Activated CD8-positive, alpha-beta T cell treated with anti-CD3 and anti-CD28 coated beads, Interleukin-2, amount 10 ng/mL, durations not matched to agents 7 days and 5 days (primary cell): ENCODE results near the gene QRICH2. TPM values are rescaled to one million over a fixed set of nuclear protein-coding genes. Genes with fewer than 3 reads are reported as not detected.
A peak's percentile ranks its signal among the peaks of the same experiment; 100 is the strongest.
"Not testable (repeated sequence)": the region's sequence is repeated elsewhere in the genome, so short reads cannot be mapped to it uniquely, and the experiment has no call there.

Experiments
- ATAC-seq: fragments of 150-1000 bp; cut with Tn5 transposase; one replicate; pipeline ENCODE4 v1.10.0; 2021; ENCODE audit warnings: moderate library complexity
- CTCF ChIA-PET: fragments of 350-600 bp; sonication (Branson Sonifier 250); formaldehyde crosslinking; loops from one replicate; lab custom pipeline; 2021; ENCODE audit warnings: antibody characterized with exemption; lab: Charles Lee
- POLR2A ChIA-PET: fragments of 350-600 bp; sonication (Branson Sonifier 250); formaldehyde crosslinking; loops from one replicate; lab custom pipeline; 2021; ENCODE audit warnings: antibody characterized with exemption; lab: Charles Lee
- DNase-seq: peaks from one replicate; pipeline ENCODE4 v3.0.0-alpha.2; 2020
- H3K27ac Mint-ChIP-seq: one replicate; pipeline ENCODE4 v1.8.0; 2021; ENCODE audit warnings: mild to moderate bottlenecking, mixed read lengths
- H3K27me3 Mint-ChIP-seq: one replicate; pipeline ENCODE4 v1.8.0; 2021; ENCODE audit warnings: low read depth, mixed read lengths
- H3K36me3 Mint-ChIP-seq: one replicate; pipeline ENCODE4 v1.8.0; 2021; ENCODE audit warnings: low read depth, mixed read lengths
- H3K4me1 Mint-ChIP-seq: one replicate; pipeline ENCODE4 v1.8.0; 2021; ENCODE audit warnings: low read depth, mixed read lengths
- H3K4me3 Mint-ChIP-seq: one replicate; pipeline ENCODE4 v1.8.0; 2021; ENCODE audit warnings: mild to moderate bottlenecking, mixed read lengths
- H3K9me3 Mint-ChIP-seq: one replicate; pipeline ENCODE4 v1.8.0; 2022; ENCODE audit warnings: mixed read lengths; ENCODE audit not compliant: insufficient read depth
- total RNA-seq, 2 experiments: library from RNA; stranded (reverse); gene quantifications; one replicate each; pipeline ENCODE4 v1.2.3, GENCODE V29; 2021

Gene QRICH2
- 1 to 10 TPM; 3.7 to 4.8 TPM for total RNA-seq

- Mint-ChIP-seq H3K4me1 (peaks cover 3% of the 10 kb centered on the region), H3K27ac (no peak within 1 kb of the TSS), H3K36me3 (peaks cover 18% of the 10 kb centered on the region), H3K27me3 (no peaks in the 10 kb centered on the region), H3K9me3 (no peaks in the 10 kb centered on the region), H3K4me3 (no peak within 1 kb of the TSS)
- CTCF ChIA-PET = interaction anchor here (4.2 kb wide), 1 partner anchor 90 kb away, joined by 24 read pairs; no protein-coding TSS in a partner anchor
- ATAC-seq (no peak), DNase-seq (no peak)
- POLR2A ChIA-PET = no interaction called here
Observed at GRCh38 chr17:76307966-76308338, at the start of gene QRICH2. TSS of gene QRICH2 (minus strand) at chr17:76308276. CDS start at chr17:76307998, 278 bp downstream.

- ChIA-PET CTCF (interaction anchor here (1.2 to 1.7 kb wide), 4 partner anchors 8 to 51 kb away, joined by 3 to 5 read pairs (median 4); no protein-coding TSS in a partner anchor), POLR2A (no interaction called here)
- Mint-ChIP-seq H3K9me3 (no peaks in the 10 kb centered on the region), H3K27ac (no peak overlapping the region), H3K36me3 (peaks cover 4% of the 10 kb centered on the region), H3K4me3 (no peak overlapping the region), H3K4me1 (peaks cover 15% of the 10 kb centered on the region), H3K27me3 (peaks cover 3% of the 10 kb centered on the region)
- no peak for ATAC-seq
- no peak for DNase-seq
Observed at GRCh38 chr17:76357597-76358158, 49.6 kb upstream of the QRICH2 start.

- no peak for ATAC-seq
- no peak overlapping the region for H3K27ac Mint-ChIP-seq
- CTCF ChIA-PET = interaction anchor here (1.2 to 1.7 kb wide), 3 partner anchors 9 to 52 kb away, joined by 3 to 4 read pairs (median 3); no protein-coding TSS in a partner anchor
- DNase-seq = no peak
- POLR2A ChIA-PET = interaction anchor here (0.6 kb wide), 1 partner anchor 330 kb away, joined by 3 read pairs; no protein-coding TSS in a partner anchor
- peaks cover 20% of the 10 kb centered on the region for H3K4me1 Mint-ChIP-seq
- H3K4me3 Mint-ChIP-seq = no peak overlapping the region
- H3K27me3 Mint-ChIP-seq = no peaks in the 10 kb centered on the region
- no peaks in the 10 kb centered on the region for H3K9me3 Mint-ChIP-seq
- peaks cover 7% of the 10 kb centered on the region for H3K36me3 Mint-ChIP-seq
Observed at GRCh38 chr17:76356803-76357456, 48.9 kb upstream of the QRICH2 start.

GRCh38 chr17:76354747-76355310, 46.8 kb upstream of the QRICH2 start:
- ATAC-seq (no peak), DNase-seq (no peak)
- H3K4me1 Mint-ChIP-seq = peaks cover 28% of the 10 kb centered on the region
- H3K27ac Mint-ChIP-seq = peak overlapping the region; percentile 40
- POLR2A ChIA-PET = no interaction called here
- H3K27me3 Mint-ChIP-seq = no peaks in the 10 kb centered on the region
- H3K36me3 Mint-ChIP-seq = peaks cover 15% of the 10 kb centered on the region
- CTCF ChIA-PET = interaction anchor here (0.8 to 4.2 kb wide), 6 partner anchors 19 to 54 kb away, joined by 3 to 35 read pairs (median 4); partner anchors contain the start of gene SPHK1
- no peaks in the 10 kb centered on the region for H3K9me3 Mint-ChIP-seq
- peak overlapping the region; percentile 98 for H3K4me3 Mint-ChIP-seq

GRCh38 chr17:76354317-76354729, 46.2 kb upstream of the QRICH2 start:
- ChIA-PET CTCF (interaction anchor here (0.6 to 4.2 kb wide), 10 partner anchors 9 to 162 kb away, joined by 3 to 35 read pairs (median 4); partner anchors contain the start of gene SPHK1), POLR2A (interaction anchor here (0.9 to 2.4 kb wide), 8 partner anchors 26 to 359 kb away, joined by 3 to 24 read pairs (median 4); partner anchors contain the start of genes SPHK1 and SRP68)
- Mint-ChIP-seq H3K4me1 (peaks cover 28% of the 10 kb centered on the region), H3K27me3 (no peaks in the 10 kb centered on the region), H3K27ac (peak overlapping the region; percentile 100), H3K36me3 (peaks cover 15% of the 10 kb centered on the region), H3K4me3 (peak overlapping the region; percentile 98), H3K9me3 (no peaks in the 10 kb centered on the region)
- no peak for ATAC-seq
- no peak for DNase-seq

GRCh38 chr17:76353599-76354316, 45.7 kb upstream of the QRICH2 start, which contains the start of gene PRPSAP1:
TSS of gene PRPSAP1 (minus strand) at chr17:76353916. CDS start at chr17:76353703, 213 bp downstream.
- Mint-ChIP-seq H3K4me1 (peaks cover 28% of the 10 kb centered on the region), H3K27ac (peak within 1 kb of the TSS; percentile 100), H3K36me3 (peaks cover 15% of the 10 kb centered on the region), H3K27me3 (no peaks in the 10 kb centered on the region), H3K4me3 (peak within 1 kb of the TSS; percentile 98), H3K9me3 (no peaks in the 10 kb centered on the region)
- ATAC-seq (peak; percentile 97), DNase-seq (peak; percentile 88)
- CTCF ChIA-PET = interaction anchor here (0.6 to 4.2 kb wide), 11 partner anchors 10 to 458 kb away, joined by 3 to 35 read pairs (median 3); partner anchors contain the start of gene SPHK1
- POLR2A ChIA-PET = interaction anchor here (0.7 to 2.4 kb wide), 12 partner anchors 8 to 360 kb away, joined by 3 to 24 read pairs (median 4); partner anchors contain the start of genes RHBDF2, SPHK1 and SRP68

- ATAC-seq (peak; percentile 12), DNase-seq (peak; percentile 31)
- Mint-ChIP-seq H3K27ac (peak overlapping the region; percentile 100), H3K4me1 (peaks cover 28% of the 10 kb centered on the region), H3K36me3 (peaks cover 15% of the 10 kb centered on the region), H3K4me3 (peak overlapping the region; percentile 98), H3K9me3 (no peaks in the 10 kb centered on the region), H3K27me3 (no peaks in the 10 kb centered on the region)
- CTCF ChIA-PET = interaction anchor here (0.6 to 4.2 kb wide), 13 partner anchors 10 to 457 kb away, joined by 3 to 35 read pairs (median 3); partner anchors contain the start of gene SPHK1
- POLR2A ChIA-PET = interaction anchor here (0.7 to 2.4 kb wide), 10 partner anchors 9 to 281 kb away, joined by 3 to 24 read pairs (median 4); partner anchors contain the start of genes RHBDF2, SPHK1 and SRP68
Observed at GRCh38 chr17:76353004-76353598, 45.0 kb upstream of the QRICH2 start.

- ATAC-seq = no peak
- DNase-seq = no peak
- Mint-ChIP-seq H3K36me3 (peaks cover 24% of the 10 kb centered on the region), H3K27ac (no peak overlapping the region), H3K9me3 (no peaks in the 10 kb centered on the region), H3K4me3 (peak overlapping the region; percentile 98), H3K4me1 (peaks cover 28% of the 10 kb centered on the region), H3K27me3 (no peaks in the 10 kb centered on the region)
- CTCF ChIA-PET = interaction anchor here (0.8 to 4.2 kb wide), 3 partner anchors 33 to 148 kb away, joined by 3 to 35 read pairs (median 33); partner anchors contain the start of gene SPHK1
- POLR2A ChIA-PET = no interaction called here
Observed at GRCh38 chr17:76351526-76352071, 43.5 kb upstream of the QRICH2 start.

- Mint-ChIP-seq H3K36me3 (peaks cover 35% of the 10 kb centered on the region), H3K4me1 (peaks cover 28% of the 10 kb centered on the region), H3K27ac (no peak overlapping the region), H3K27me3 (no peaks in the 10 kb centered on the region), H3K9me3 (no peaks in the 10 kb centered on the region), H3K4me3 (no peak overlapping the region)
- CTCF ChIA-PET = no interaction called here
- DNase-seq = no peak
- no peak for ATAC-seq
- POLR2A ChIA-PET = no interaction called here
Observed at GRCh38 chr17:76350463-76350862, 42.4 kb upstream of the QRICH2 start.

GRCh38 chr17:76346936-76347335, 38.9 kb upstream of the QRICH2 start:
- H3K4me3 Mint-ChIP-seq, H3K27ac Mint-ChIP-seq, ATAC-seq, H3K9me3 Mint-ChIP-seq, H3K4me1 Mint-ChIP-seq, H3K27me3 Mint-ChIP-seq, DNase-seq, POLR2A ChIA-PET, CTCF ChIA-PET: not testable (repeated sequence)
- peaks cover 42% of the 10 kb centered on the region for H3K36me3 Mint-ChIP-seq
